ENCODE measurements around the gene SH2D7.

SH2D7 gene

DNA sequence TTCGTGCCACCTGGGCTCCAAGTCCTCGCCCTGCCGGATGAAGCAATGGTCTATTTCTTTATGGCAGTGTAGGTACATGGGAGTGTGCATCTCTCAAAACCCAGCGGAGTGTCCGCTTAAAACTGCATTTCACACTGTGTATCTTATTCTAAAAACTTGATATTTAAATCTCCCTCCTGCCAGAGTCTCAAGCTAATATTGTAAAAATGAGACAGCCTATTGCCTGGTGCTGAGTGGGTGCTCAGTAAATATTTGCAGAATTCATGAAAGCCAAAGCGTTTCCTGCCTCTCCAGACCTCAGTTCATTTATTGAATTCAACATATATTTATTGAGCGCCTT lies 14.5 kb upstream of the SH2D7 start:
- no peak for DNase-seq (ENCODE audit: low read depth in 2 of 2)

DNA sequence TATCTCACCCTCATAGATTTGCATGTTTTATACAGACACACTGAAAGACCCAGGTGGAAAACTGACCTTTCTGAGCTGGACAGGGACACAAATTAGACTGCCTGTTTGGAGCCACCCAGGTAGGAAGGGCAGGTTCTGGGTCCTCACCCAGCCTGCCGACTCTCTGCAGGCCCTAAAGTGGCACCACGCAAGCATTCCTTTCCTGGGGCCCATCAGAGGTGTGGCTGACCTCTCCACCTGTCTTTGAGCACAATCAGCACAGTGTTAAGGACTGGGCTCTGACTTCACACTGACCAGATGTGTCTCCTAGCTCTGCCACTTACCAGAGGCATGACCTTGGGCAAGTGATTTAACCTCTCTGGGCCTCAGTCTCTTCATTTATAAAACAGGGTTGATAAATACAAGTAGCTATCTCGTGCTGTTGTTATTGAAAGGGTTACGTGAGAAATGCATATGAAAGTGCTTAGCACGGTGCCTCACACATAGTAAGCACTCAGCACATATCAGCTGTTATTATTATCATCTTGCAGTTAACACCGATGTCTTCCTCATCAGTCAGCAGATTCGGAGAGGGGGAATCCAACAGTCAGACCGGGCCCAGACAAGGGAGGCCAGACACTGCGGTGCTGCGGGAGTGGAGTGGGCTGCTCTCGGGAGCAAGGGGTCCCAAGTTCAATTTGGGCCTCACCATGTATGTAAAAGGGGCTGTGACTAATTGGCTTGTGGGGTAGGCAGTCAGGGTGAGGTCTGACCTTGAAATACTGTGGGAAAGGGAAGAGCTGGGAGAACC lies 12.9 kb upstream of the SH2D7 start:
- DNase-seq (ENCODE audit: low read depth in 2 of 2): no peak

DNA sequence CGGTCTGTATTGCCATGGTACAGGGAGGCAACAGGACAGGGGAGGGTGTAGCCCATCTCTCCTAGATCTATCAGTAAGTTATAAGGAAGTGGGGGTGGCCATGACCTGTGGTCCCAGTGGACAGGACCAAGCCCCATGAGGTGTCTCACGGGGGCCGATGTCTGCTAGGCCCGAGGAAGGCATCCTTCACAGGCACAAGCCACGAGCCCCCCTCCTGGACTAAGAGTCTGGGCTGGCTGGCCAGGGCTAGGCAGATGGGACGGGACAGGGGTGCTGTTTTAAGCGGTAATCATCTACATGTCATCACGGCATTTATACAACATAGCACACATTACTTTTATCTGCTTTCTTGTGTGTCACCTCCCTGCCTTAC lies 12.3 kb upstream of the SH2D7 start:
- DNase-seq (ENCODE audit: low read depth in 2 of 2): no peak

DNA sequence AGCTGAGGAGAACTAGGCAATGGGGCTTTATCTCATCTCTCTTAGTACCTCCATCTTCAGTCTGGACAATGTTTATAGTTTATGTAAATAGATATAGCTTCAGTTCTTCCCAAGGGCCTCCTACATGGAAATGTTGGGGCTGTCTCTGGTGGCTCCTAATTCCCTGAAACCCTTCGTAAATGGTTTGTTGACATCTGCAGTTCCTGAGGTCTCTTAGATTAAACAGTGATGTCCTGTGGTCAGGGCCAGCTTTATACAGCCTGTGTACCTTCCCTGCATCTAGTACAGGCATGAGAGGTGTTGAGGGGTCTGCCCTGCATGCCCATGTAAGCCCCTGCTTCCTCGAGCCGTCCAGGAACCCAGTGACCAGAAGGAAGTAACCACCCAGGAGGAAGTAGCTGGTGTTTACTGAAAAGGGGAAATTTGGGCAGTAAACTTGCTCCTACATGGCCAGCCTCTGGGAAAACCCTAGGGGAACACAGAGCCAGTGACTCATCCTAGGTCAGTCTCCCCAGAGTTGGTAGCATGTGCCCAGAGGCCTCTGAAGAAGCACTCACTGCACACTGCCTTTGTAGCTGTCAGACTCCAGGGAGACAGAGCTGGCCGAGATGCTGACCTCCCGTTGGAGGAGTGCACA lies 10.1 kb upstream of the SH2D7 start:
- DNase-seq (ENCODE audit: low read depth in 2 of 2): no peak

DNA sequence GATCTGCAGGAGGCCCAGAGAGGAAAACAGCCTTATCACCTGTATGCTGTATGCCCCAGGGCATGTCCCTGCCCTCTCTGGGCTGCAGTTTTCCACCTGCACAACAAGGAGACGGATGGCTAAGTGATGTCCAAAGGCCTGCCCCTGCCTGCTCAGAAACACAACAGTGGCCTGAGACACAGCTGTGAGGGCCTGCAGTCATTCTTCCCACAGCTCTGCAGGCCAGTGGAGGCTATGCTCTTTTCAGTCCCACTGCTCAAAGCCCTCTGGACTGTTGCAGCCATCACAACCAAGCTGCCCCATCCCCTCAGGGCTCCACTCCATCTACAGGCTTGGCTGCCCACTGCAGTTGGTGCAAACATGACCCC lies 9.6 kb upstream of the SH2D7 start:
- no peak for DNase-seq (ENCODE audit: low read depth in 2 of 2)

DNA sequence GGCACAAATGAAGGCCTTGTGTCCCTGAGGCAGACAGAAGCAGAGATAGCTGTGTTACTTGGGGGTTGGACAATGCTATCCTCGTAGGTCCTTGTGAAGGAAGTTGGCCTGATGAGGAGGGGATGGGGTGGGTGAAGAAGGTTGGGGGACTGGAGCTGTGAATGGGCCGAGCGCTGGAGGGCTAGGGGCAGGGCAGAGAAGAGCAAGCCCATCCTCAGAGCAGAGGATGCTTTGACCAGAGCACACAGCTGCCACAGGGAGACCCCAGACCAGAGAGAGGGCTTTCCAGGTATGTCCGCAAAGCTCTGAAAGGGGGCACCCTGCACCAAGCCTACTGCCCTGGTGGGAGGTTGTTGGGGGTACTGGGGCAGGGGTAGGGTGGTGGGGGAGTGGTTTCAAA lies 9.2 kb upstream of the SH2D7 start:
- DNase-seq (ENCODE audit: low read depth in 2 of 2): no peak

DNA sequence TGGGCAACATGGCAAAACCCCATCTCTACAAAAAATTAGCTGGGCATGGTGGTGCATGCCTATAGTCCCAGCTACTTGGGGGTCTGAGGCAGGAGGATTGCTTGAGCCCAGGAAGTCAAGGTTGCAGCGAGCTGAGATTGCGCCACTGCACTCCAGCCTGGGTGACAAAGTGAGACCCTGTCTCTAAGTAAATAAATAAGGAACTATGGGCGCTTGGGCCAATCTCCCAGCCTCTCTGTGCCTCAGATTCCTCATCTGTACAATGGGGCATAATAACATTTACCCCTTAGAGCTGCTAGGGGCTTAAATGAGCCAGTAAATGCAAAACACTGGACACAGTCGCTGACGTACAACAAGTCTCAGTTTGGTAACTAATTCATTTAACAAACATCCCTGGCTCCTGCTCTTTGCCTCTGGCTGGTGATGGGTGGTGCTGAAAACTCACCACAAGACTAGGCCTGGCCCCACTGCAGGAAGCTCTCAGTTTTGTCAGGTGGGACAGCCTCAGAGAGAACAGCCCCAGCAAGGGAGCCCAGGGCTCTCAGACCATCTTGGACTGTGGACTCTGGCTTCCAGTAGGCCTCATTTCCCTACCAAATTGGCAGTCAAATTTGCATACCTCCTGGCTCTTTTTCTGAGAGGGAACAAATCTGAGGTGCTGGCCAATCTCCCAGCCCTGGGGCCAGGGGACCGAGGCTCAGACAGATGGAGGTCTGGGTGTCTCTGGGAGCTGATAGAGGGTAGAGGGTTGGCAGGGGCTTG lies 8.5 kb upstream of the SH2D7 start:
- no peak for DNase-seq (ENCODE audit: low read depth in 2 of 2)

DNA sequence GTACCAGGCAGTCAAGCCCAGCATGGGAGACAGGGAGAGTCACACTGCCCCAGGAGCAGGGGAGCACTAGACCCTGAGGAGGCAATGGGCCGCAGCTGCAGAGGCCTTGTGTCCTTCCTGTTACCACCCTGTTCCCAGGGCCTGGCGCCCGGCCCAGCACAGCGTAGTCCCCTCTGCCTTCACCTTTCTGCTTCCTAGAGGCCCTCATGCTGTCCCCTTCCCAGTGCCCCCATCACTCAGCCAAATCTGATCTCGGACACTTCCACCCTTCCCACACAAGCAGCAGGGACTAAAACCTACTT lies 8.0 kb upstream of the SH2D7 start:
- DNase-seq (ENCODE audit: low read depth in 2 of 2): no peak

DNA sequence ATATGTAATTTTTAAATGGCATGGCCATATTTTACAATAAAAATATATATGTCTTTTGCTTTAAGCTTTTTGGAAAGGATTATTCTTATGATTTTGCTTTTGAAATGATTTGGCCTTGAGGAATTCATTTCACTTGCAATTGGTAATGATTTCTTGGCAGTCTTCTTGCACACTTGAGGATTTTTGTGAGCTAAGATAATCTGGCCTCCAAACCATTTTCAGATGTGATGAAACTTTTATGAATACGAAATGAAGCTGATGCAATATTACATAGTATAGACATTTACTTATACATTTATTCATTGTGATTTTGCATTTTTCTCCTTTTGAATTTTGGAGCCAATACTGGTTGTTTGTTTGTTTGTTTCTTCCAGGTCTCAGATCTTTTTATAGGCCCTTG lies 6.4 kb upstream of the SH2D7 start:
- no peak for DNase-seq (ENCODE audit: low read depth in 2 of 2)

DNA sequence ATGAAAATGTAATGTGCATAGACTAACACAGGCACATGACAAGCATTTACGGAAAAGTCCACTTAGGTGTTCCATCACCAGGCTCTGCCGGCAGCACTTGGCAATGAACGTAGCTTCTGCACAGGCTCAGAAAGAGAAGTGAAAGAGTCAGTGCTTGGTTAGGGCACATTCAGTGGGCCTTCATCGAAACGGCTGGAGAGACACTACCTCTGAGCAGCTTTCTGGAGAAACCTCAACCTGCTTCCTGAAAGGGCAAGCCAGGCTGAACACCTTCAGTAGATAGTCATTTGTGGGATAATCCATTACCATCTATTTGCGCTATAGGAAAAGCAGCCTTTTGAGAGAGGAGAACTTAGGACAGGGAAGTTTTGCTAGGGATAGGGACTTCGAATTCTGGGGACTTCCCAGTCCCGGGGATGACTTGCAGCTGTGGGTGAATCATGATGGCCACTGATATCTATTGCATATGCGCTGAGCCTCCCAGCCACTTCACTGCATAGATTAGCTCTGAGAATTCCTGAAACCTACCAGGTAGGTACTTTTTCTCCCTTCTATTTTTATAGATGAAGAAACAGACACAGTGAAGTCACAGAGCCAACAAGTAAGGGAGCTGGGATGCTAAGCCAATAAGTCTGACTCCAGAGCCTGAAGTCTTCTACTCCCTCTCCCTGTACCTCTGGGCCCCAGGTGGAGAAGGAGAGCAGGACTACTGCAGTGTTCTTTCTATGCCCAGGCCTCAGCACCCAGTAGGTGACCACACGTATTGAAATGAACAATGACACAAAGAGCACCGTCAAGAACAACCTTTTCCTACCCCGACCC lies 4.2 kb upstream of the SH2D7 start:
- DNase-seq (ENCODE audit: low read depth in 2 of 2): no peak

DNA sequence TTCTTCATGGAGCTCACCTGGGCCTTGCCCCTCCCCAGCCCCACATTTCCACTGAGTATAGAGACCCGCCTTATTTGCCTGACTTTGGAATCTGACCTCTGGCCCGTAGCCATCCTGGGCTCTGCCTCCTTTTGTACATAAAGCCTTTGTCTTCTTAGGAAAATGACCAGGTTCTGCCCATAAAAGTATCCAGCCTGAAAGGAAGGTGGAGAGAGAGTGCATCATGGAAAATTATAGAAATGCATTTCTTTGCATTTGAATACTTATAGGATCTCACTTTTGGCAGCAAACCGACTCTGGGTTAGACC lies 3.6 kb upstream of the SH2D7 start:
- no peak for DNase-seq (ENCODE audit: low read depth in 2 of 2)

DNA sequence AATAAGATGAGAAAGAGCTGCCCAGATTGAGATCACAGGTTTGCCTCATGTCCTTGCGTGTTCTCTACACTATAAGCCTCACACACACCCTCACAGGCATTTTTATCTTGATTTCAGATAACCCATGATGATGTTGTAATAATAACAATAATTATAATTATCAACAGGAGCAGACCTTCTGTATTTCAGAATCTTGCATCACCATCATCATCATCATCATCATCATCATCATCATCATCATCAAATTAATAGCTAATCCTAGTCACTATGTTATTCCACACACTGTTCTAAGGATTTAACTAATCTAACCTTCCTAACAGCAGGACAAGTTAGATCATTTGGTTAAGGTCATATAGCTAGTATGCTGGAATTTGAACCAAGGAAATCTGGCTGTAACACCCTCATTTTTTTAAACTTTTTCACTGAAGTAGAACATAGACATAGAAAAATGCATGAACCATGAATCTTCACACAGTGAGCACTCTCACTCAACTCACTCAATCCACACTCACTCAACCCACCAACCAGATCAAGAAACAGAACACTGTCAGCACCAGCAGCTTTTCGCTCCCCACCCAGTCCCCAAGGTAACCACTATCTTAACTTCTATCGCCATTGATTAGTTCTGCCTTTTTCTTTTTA lies 1.8 kb upstream of the SH2D7 start:
- no peak for DNase-seq (ENCODE audit: low read depth in 2 of 2)

DNA sequence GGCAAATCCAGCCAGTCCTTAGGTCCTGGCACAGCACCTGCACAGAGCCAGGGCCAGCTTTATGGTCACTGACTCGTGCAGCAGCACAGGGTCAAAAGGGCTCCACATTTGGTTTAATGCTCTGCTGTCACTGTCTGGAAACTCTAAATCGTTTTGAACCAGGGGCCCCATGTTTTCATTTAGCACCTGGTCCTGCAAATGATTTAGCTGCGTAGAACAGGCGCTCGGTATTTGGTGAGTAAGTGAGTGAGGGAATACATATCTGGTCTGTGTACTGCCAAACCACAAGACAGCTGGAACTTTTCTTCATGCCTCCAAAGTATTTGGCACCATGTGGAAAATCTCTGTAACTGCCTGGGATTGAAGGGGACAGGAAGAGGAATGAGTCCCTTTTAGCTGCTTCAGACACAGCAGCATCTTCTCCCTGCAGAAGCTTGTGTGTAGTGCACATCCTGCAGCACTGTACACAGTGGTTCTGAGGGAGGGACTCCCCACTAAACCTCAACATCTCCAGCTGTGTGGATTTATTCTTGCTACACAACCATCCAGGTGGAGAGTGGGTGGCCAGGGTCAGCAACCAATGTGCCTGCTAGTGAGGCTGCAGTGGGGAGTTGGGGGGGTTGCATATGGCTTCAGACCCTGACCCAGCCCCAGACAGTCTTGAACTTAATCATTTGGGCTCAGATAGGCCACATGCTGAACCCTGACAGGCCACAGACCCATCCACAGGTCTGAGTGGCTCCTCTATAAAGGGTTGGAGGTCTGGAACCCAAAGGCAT lies 1.1 kb downstream of the SH2D7 start:
- DNase-seq (ENCODE audit: low read depth in 2 of 2): no peak

DNA sequence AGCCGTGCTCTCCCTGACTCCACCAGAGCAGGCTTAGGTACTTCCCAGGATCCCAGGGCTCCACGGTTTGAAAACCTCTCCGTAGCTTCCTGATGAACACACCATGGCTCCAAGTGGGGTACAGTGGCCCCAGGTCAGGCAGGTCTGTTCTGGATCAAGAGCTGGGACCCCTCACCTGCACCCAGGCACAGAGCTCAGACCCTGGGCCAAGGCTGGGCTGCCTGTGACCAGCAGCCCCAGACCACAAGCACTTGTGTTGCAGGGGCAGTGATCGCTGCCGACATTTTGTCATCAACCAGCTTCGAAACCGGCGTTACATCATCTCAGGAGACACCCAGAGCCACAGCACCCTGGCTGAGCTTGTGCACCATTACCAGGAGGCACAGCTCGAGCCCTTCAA lies 5.3 kb downstream of the SH2D7 start:
- DNase-seq (ENCODE audit: low read depth in 2 of 2): no peak

DNA sequence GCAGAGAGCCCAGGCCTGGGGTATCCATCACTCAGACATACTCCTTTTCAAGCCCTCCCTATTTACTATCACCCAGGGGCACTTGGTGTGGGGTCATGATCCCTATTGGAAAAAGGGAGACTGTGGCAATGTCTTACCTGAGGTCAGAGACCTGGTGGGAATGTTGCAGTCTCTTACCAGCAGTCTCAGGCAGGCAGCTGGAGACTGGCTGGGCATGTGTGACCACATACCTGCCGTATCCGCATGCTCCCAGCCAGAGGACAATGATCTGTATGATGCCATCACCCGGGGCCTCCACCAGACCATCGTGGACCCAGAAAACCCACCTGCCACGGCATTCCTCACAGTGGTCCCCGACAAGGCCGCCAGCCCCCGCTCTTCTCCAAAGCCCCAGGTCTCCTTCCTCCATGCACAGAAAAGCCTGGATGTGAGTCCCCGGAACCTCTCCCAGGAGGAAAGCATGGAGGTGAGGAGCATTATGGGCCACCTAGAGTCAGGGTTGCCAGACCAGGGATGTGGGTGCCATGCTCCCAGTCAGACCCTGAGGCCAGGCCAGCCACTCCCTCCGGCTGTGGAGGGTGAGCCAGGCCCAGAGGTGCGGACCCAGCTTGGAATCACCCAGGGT lies 5.9 kb downstream of the SH2D7 start:
- no peak for DNase-seq (ENCODE audit: low read depth in 2 of 2)

DNA sequence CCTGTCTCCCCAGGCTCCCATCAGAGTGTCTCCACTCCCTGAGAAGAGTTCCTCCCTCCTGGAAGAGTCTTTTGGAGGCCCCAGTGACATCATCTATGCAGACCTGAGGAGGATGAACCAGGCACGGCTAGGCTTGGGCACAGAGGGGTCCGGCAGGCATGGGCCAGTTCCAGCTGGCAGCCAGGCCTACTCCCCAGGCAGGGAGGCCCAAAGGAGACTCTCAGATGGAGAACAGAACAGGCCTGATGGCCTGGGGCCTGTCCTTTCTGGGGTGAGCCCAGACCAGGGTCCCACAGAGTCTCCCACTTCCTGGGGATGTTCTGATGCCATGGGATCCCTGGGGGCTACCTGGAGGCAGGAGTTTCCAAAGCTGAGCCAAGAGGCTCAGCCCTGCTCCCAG lies 8.5 kb downstream of the SH2D7 start:
- DNase-seq (ENCODE audit: low read depth in 2 of 2): no peak

DNA sequence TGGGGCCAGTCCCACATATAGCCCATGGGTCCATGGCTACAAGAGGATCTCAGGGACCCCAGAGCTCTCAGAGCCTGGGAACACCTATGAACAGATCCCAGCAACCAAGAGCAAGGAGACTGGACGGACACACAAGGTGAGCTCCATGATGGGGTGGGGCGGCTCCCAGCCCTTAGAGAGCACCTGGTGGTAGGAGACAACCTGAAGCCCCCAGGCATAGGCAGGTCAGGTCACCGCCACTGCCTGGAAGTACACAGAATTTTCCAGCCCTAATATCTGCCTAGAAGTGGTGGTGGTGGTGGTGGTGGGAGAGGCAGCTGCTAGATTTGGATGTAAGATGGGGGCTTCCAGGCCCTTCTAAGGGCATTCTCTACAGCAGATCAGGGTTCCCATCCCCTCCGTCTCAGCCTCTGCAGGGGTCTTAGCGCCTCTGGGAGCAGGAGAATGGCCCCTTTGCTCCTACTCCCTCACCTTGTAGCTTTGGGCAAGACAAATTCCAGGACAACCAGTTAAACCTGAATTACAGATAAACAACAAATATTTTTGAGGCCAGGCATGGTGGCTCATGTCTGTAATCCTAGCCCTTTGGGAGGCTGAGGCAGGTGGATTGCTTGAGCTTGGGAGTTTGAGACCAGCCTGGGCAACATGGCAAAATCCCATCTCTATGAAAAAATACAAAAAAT lies 9.2 kb downstream of the SH2D7 start:
- DNase-seq (ENCODE audit: low read depth in 2 of 2): no peak

DNA sequence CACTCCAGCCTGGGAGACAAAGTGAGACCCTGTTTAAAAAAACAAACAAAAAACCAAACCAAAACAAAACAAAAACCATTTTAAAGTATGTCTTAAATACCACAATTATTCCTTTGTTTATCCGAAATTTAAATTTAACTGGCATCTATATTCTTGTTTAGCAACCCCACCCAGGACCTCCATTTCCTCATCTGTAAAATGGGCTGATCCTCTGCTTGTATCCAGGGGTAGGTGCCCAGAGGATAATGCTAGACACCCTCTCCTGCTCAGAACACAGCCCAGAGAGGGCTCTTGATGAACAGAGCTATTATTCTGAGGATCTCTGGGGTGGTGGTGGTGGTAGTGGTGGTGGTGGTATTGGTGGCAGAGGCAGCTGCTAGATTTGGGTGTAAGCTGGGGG lies 9.8 kb downstream of the SH2D7 start:
- DNase-seq (ENCODE audit: low read depth in 2 of 2): no peak

DNA sequence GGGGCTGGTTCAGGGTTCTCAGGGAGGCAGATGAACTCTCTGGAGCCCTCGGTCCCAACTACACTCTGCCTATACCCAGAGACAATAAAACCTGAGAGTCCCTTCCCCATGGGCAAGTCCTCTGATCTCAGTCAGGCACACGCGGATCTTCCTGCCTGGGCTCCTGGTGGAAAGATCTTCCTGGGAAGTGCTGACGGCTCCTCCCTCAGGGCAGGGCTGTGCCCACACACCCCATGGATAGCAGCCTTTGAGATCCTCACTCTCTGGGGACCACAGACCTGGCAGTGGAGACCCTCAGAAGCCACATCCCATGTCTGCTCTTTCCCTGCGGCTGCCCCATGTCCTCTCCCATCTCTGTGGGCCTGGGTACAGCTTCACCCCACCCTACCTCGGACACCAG lies 10.4 kb downstream of the SH2D7 start:
- no peak for DNase-seq (ENCODE audit: low read depth in 2 of 2)

DNA sequence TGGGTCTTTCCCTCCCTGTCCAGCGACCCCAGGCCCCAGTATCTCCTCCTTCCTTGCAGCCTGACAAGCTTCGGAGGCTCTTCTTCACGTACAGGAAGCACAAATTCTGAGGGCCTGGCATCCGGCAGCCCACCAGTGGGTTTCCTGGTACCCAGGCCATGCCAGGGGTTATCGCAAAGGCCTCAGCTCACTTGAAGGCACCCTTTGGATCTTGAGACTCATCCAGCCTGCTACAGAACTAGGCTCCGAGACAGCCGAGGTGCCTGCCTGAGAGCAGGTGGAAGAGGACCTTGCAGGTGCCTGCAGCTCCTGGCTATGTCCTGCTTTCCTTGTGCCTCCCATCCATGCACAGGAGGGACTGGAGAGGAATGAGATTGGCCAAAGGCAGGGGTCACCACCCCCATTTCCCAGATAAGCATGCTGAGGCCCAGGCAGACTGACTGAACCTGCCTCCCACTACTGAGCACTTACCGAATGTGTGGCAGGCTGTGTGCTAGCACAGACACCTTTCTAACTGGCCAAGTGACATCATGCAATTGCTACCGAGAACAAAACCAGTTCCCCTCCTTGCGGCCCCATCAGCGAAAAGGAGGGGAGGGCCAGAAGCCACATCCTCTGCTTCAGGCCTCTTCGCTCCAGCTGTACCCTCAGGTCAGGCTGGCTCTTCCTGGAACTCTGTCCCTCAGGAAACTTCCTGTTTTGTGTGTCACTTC lies 11.2 kb downstream of the SH2D7 start:
- peak; percentile 40 to 61 for DNase-seq (ENCODE audit: low read depth in 2 of 2)

All from stimulated activated CD4-positive, alpha-beta T cell treated with anti-CD3 and anti-CD28 coated beads, Interleukin-15, amount 100 ng/mL, for 48 hours (primary cell).